HL-60/S4 treated with retinoic acid at 250 ng/mL for 4 days and 3 days (cell line): ENCODE results near the gene CDK3.

Source experiments
- in situ Hi-C: fragments of 300-500 bp; cut with MboI; formaldehyde crosslinking; loops from 2 replicates; pipeline ENCODE4 v1.7.0; 2022; ENCODE audit warnings: low sequenced_read_pairs

The CDK3 gene

GRCh38 chr17:75985986-75986385 lies 14.7 kb upstream of the CDK3 start:
- in situ Hi-C loops: loop anchor here (25.0 kb wide), 1 partner anchor 224 kb away; the partner anchor contains the start of gene GALK1

DNA sequence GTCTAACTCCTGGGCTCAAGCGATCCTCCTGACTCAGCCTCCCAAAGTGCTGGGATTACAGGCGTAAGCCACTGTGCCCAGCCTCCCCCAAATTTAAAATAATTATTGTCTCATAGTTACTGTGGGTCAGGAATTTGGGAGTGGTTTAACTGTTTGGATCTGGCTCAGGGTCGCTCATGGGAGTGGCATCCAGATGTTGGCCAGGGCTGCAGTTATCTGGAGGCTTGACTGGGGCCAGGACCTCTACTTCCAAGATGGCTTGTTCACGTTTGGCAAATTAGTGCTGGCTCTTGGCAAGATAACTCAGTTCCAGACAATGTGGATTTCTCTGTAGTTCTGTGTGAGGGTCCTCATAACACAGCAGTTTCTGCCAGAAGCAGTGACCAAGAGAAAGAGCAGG lies 13.6 kb upstream of the CDK3 start:
- in situ Hi-C loops: loop anchor here (25.0 kb wide), 1 partner anchor 225 kb away; the partner anchor contains the start of gene GALK1

- in situ Hi-C loops: loop anchor here (25.0 kb wide), 1 partner anchor 229 kb away; the partner anchor contains the start of gene GALK1
Measured at GRCh38 chr17:75991396-75991795, 9.3 kb upstream of the CDK3 start.

DNA sequence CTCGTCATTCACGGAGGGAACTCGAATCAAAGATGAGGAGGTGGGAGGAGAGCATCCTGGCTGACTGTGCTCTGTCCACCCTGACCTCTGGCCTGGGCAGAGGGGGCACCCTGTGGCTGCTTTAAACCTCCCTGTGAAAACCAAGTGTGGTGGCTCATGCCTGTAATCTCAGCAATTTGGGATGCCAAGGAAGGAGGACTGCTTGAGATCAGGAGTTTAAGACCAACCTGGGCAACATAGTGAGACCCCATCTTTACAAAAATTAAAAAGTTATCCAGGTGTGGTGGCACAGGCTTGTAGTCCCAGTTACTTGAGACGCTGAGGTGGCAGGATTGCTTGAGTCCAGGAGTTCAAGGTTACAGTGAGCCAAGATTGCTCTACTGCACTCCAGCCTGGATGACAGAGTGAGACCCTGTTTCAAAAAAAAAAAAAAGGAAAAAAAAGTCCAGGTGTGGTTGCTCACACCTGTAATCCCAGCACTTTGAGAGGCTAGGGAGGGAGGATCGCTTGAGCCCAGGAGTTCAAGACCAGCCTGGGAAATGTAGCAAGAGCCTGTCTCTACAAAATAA lies 5.8 kb upstream of the CDK3 start:
- in situ Hi-C loops: loop anchor here (25.0 kb wide), 1 partner anchor 233 kb away; the partner anchor contains the start of gene GALK1

DNA sequence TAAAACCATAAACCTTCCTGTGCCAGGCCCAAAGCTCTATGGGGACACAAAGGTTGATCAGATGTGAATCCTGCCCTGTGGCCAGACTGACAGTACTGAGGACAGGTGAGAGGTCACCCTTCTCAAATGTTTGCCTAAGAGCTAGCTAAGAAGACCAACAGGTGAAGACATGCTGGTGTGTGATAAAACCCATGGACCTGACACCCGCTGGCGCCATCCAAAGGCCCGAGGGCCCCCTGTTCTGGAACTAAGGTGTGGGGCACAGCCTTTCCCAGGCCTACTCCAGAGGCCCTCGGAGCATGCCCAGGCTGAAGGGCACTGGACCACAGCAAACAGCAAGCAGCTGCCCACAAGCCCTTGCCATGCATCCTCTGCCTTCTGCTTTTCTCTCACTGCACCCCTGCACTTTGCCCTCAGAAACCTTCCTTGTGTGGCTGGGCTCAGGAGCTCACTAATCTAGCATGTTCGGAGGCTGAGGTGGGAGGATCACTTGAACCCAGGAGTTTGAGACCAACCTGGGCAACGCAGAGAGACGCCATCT lies 5.2 kb upstream of the CDK3 start:
- in situ Hi-C loops: loop anchor here (25.0 kb wide), 1 partner anchor 233 kb away; the partner anchor contains the start of gene GALK1

DNA sequence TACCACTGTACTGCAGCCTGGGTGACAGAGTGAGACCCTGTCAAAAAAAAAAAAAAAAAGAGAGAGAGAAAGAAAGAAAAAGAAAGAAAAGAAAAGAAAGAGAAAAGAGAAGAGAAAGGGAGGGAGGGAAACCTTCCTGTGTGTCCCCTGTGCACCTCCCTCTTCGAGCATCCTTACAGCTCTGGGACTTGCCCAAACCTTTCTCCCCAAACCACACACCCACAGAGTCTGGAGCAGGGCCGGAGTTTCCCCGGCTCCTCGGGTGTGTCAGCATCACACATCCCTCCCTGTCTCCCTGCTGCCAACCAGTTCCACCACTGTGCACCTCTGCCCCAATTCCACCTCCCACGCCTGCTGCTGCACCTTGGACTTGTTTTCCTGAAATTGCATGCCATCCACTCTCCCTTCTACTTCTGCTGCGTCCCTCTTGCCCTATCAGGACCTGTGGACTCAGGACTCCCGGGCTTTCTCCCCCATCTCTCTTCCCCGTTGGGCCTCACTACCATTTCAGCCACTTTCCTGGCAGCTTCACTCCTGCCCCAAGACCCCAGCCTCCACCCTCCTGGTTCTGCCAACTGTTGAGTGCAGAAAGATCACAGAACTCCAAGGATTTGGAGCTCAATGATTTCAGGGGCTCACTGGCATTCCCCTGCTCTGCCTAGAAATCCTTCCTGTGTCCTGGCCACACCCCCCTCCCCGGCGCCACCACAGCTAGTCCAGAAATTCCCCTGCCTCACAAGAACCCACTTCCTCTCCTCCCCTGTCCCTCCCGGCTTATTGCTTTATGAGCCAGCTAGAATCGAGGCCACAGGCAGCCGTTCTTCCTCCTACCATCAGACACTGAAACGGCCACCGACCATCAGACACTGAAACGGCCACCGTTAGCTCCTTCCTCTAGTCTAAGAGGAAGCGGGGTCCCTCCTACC lies 3.7 kb upstream of the CDK3 start:
- in situ Hi-C loops: loop anchor here (25.0 kb wide), 1 partner anchor 235 kb away; the partner anchor contains the start of gene GALK1

GRCh38 chr17:75998327-75998795 lies 2.3 kb upstream of the CDK3 start:
- in situ Hi-C loops: loop anchor here (25.0 kb wide), 1 partner anchor 236 kb away; the partner anchor contains the start of gene GALK1

DNA sequence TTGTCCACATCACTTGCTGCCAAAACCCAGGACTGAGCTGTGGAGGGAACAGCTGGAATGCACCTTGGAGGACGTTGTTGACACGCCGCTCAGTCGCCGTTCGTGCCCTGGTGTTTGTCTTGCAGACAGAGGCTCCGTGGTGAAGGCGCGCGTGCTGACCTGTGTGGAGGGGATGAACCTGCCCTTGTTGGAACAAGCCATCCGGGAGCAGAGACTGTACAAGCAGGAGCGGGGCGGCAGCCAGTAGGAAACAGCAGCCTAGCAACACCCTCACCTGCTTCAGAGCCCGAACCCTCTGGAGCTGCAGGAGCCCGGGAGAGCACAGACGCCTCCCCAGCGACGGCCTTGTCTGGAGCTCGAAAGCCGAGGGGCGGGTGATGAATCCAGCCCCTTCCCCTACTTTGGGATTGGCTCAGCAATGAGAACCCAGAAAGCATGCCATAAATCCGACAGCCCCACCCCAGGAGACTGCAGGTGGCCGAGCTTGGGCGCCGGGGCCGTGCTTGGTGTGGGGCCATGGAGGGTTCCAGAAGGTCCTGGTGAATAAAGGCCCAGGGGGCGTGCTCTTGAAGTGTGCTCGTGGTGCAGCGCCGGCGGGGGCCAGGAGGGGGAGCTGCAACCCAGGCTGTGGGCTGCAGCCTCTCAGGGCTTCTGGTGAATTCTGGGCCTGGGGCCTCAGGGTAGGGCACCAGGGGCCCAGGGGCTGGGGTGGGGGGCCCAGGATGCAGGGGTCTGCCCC lies 470 bp upstream of the CDK3 start:
- in situ Hi-C loops: no loop called here

GRCh38 chr17:76002100-76002499 lies 1.4 kb downstream of the CDK3 start:
- in situ Hi-C loops: no loop called here

- in situ Hi-C loops: no loop called here
Measured at GRCh38 chr17:76003915-76004314, 3.3 kb downstream of the CDK3 start.

- in situ Hi-C loops: loop anchor here (5.0 kb wide), 1 partner anchor 88 kb away; no protein-coding TSS in a partner anchor
Measured at GRCh38 chr17:76004750-76005262, 4.2 kb downstream of the CDK3 start.

- in situ Hi-C loops: loop anchor here (5.0 kb wide), 1 partner anchor 88 kb away; no protein-coding TSS in a partner anchor
Measured at GRCh38 chr17:76005263-76006149, 4.9 kb downstream of the CDK3 start.

- in situ Hi-C loops: loop anchor here (5.0 kb wide), 1 partner anchor 90 kb away; no protein-coding TSS in a partner anchor
Measured at GRCh38 chr17:76007131-76007849, 6.6 kb downstream of the CDK3 start.

DNA sequence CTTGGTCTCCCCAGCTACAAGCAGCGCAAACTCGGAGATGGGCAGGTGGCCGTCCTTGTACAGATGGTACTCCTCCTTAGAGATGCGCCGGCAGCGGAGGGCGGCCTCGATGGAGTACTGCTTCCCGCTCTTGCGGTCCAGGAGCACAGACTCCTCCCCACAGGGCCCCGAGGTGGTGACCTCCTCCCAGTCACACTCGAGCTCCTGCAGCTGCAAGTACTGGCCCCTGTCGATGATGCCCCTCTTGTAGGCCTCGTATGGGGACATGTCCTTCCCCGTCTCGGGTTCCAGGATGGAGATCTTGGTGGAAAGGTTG lies 7.2 kb downstream of the CDK3 start:
- in situ Hi-C loops: loop anchor here (5.0 kb wide), 1 partner anchor 91 kb away; no protein-coding TSS in a partner anchor

GRCh38 chr17:76008208-76008607 lies 7.6 kb downstream of the CDK3 start:
- in situ Hi-C loops: loop anchor here (5.0 kb wide), 1 partner anchor 91 kb away; no protein-coding TSS in a partner anchor

DNA sequence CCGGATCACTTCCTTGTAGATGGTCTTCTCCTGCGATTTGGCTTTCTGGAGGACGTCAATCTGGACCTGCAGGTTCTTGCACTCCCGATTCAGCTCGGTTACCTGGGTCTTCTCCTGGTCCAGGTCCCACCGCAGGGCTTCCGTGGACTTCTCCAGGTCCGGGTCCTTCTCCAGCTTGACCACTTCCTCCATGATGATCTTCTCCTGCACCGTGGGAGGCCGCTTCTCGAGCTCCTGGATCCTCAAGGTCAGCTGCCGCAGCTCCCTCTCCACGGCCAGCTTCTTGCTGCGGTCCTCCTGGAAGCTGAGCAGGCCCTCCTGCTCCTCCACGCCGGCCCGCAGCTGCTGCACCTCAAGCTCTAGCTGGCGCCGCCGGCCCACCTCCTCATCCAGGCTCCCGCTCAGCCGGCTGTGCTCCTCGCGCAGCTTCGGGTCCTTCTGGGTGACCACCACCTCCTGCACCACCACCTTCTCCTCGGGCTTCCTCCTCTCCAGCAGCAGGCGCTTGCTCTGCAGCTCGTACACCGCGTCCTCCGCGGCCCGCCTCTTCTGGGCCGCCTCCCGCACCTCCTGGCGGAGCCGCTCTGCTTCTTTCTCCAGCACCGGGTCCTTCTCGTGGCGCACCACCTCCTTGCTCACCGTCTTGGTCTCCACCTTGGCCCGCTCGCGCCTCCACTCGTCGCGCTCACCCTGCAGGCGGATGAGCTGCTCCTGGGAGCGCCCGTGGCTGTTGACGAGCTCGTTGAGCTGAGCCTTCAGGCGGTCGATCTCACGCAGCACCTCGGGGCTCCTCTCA lies 8.2 kb downstream of the CDK3 start:
- in situ Hi-C loops: loop anchor here (5.0 kb wide), 1 partner anchor 92 kb away; no protein-coding TSS in a partner anchor

- in situ Hi-C loops: loop anchor here (5.0 kb wide), 1 partner anchor 92 kb away; no protein-coding TSS in a partner anchor
Measured at GRCh38 chr17:76009447-76009846, 8.8 kb downstream of the CDK3 start.
